GM12878 (cell line): ENCODE measurements around the gene CD68. TPM values are rescaled to one million over a fixed set of nuclear protein-coding genes. Genes with fewer than 3 reads are reported as not detected.
A peak's percentile ranks its signal among the peaks of the same experiment; 100 is the strongest.

Experiments used
- CBX5 ChIP-seq: sonication (generic); IDR thresholded peaks from 2 replicates; pipeline ENCODE4 v1.6.1; 2016; ENCODE audit warnings: low read depth, moderate library complexity, mild to moderate bottlenecking, inconsistent platforms
- CHD1 ChIP-seq: IDR thresholded peaks from 2 replicates; pipeline ENCODE4 v1.6.1; 2012; ENCODE audit warnings: low read depth, low read length, improper control_type of control experiment
- EED ChIP-seq: sonication (generic); IDR thresholded peaks from 2 replicates; pipeline ENCODE4 v1.6.1; 2016; ENCODE audit warnings: antibody characterized with exemption, low read depth
- ELK1 ChIP-seq: IDR thresholded peaks from 2 replicates; pipeline ENCODE4 v1.6.1; 2012; ENCODE audit warnings: low read depth, low read length, improper control_type of control experiment
- EP300 ChIP-seq, 2 experiments: fragments of 150-350 bp in 1 of 2; IDR thresholded peaks; 2 replicates each; pipeline ENCODE4 v1.6.1; 2011 to 2012; ENCODE audit warnings: low read depth in 2 of 2, low read length in 2 of 2, borderline replicate concordance in 1 of 2, improper control_type of control experiment in 1 of 2, inconsistent platforms in 1 of 2; ENCODE audit not compliant: control insufficient read depth in 1 of 2
- EZH2 ChIP-seq: IDR thresholded peaks from 2 replicates; pipeline ENCODE4 v1.6.1; 2012; ENCODE audit warnings: low read depth, mild to moderate bottlenecking, control low read depth, inconsistent platforms, low read length, borderline replicate concordance; ENCODE audit not compliant: control insufficient read depth
- FOXK2 ChIP-seq: fragments of 450-650 bp; IDR thresholded peaks from 2 replicates; pipeline ENCODE4 v1.6.1; 2017; ENCODE audit warnings: mild to moderate bottlenecking, moderate library complexity
- FOXM1 ChIP-seq: IDR thresholded peaks from 2 replicates; pipeline ENCODE4 v1.6.1; 2012; ENCODE audit warnings: low read depth, mild to moderate bottlenecking, inconsistent platforms, low read length, moderate library complexity
- HDAC2 ChIP-seq: fragments of 200-600 bp; sonication (generic); IDR thresholded peaks from 2 replicates; pipeline ENCODE4 v1.6.1; 2017
- KAT2A ChIP-seq: conservative IDR thresholded peaks from 2 replicates; pipeline ENCODE4 v1.6.1; 2011; ENCODE audit warnings: low read depth, low read length; ENCODE audit not compliant: control insufficient read depth
- MTA2 ChIP-seq: fragments of 450-650 bp; IDR thresholded peaks from 2 replicates; pipeline ENCODE4 v1.6.1; 2016; ENCODE audit warnings: low read depth, mild to moderate bottlenecking, moderate library complexity
- POLR2AphosphoS2 ChIP-seq: IDR thresholded peaks from 2 replicates; pipeline ENCODE4 v1.6.1; 2011; ENCODE audit warnings: low read depth, mild to moderate bottlenecking, low read length, improper control_type of control experiment, moderate library complexity
- POU2F2 ChIP-seq: IDR thresholded peaks from 3 replicates; pipeline ENCODE4 v1.6.1; 2011; ENCODE audit warnings: low read depth, mild to moderate bottlenecking, low read length, borderline replicate concordance
- SP1 ChIP-seq: IDR thresholded peaks from one replicate; pipeline ENCODE4 v1.6.1; 2011; ENCODE audit warnings: low read depth, low read length
- SPI1 ChIP-seq: IDR thresholded peaks from 2 replicates; pipeline ENCODE4 v1.6.1; 2011; ENCODE audit warnings: low read depth, mild to moderate bottlenecking, low read length, moderate library complexity, borderline replicate concordance; ENCODE audit not compliant: insufficient read depth
- SRF ChIP-seq, 2 experiments: IDR thresholded peaks; 2 replicates each; pipeline ENCODE4 v1.6.1; 2011; ENCODE audit warnings: low read depth in 2 of 2, low read length in 2 of 2, mild to moderate bottlenecking in 1 of 2, moderate library complexity in 1 of 2
- SUZ12 ChIP-seq: fragments of 200-600 bp; sonication (generic); IDR thresholded peaks from one replicate; pipeline ENCODE4 v1.6.1; 2018; ENCODE audit warnings: antibody characterized with exemption, mild to moderate bottlenecking; ENCODE audit not compliant: unreplicated experiment
- TBL1XR1 ChIP-seq: IDR thresholded peaks from 2 replicates; pipeline ENCODE4 v1.6.1; 2012; ENCODE audit warnings: low read depth, low read length, improper control_type of control experiment
- TCF7 ChIP-seq: IDR thresholded peaks from 2 replicates; pipeline ENCODE4 v1.6.1; 2014; ENCODE audit warnings: antibody characterized with exemption, borderline replicate concordance
- polyA plus RNA-seq, 11 experiments: library from polyadenylated mRNA; depleted of rRNA in 4 of 11; unstranded in 6 of 11; stranded (reverse) in 5 of 11; fragments of >200 nt; fragmentation: Nextera tagmentation in 4 of 11; fragmentation: Illumina TruSeq in 1 of 11; extraction: Ambion mirVana in 4 of 11; extraction: Trizol in 1 of 11; gene quantifications; 1 replicate in 1 of 11; 2 replicates in 10 of 11; pipeline versions ENCODE4 v1.2.1 to v1.2.3, GENCODE V29; 2011 to 2016; ENCODE audit warnings: inconsistent platforms in 2 of 11, missing spikeins in 2 of 11, low read depth in 1 of 11
- total RNA-seq, 4 experiments: library from RNA; depleted of rRNA in 3 of 4; stranded (reverse); fragments of >200 nt in 3 of 4; fragmentation: Illumina TruSeq in 1 of 4; extraction: Trizol in 1 of 4; gene quantifications; 2 replicates each; pipeline versions ENCODE4 v1.2.1 to v1.2.3, GENCODE V29; 2013 to 2021
- TF ChIP-seq, protein P1 (sequence below): fragments of 450-650 bp; conservative IDR thresholded peaks from 2 replicates; pipeline ENCODE4 v1.6.1; 2017; ENCODE audit warnings: mild to moderate bottlenecking, moderate library complexity
- TF ChIP-seq, protein P2 (sequence below): fragments of 450-650 bp; IDR thresholded peaks from 2 replicates; pipeline ENCODE4 v1.6.1; 2017; ENCODE audit warnings: mild to moderate bottlenecking

Gene CD68
- total and polyA plus RNA-seq, 10 of the 15 experiments (the other 5 are each of a cell fraction or from before 2014, with no cell fraction given): 2.6 to 6.9 (median 3.8) TPM

GRCh38 chr17:7627250-7628121 lies 48.0 kb downstream of the CD68 start, which contains the start of gene SAT2 (continued):
- TF ChIP-seq ELK1 (no peak), POLR2AphosphoS2 (no peak), EZH2 (no peak), SP1 (peak; percentile 63), FOXK2 (no peak), SPI1 (no peak), HDAC2 (no peak), EP300 (IDR thresholded peaks at IDR 0.05; ENCODE audit: borderline replicate concordance in 1 of 2, control insufficient read depth in 1 of 2, low read depth in 2 of 2, low read length in 2 of 2) (no peak), POU2F2 (no peak), MTA2 (peak; percentile 57; the same call in 1 of the 2 replicates), TBL1XR1 (no peak), CHD1 (no peak), KAT2A (no peak), EED (0 out of 2 replicates have a peak, but pooled peaks have one; percentile 22), SUZ12 (no peak), CBX5 (no peak), FOXM1 (no peak), TCF7 (no peak), SRF (IDR thresholded peaks at IDR 0.05; ENCODE audit: low read depth in 2 of 2, low read length in 2 of 2) (no peak)
- TF ChIP-seq, protein P1, sequence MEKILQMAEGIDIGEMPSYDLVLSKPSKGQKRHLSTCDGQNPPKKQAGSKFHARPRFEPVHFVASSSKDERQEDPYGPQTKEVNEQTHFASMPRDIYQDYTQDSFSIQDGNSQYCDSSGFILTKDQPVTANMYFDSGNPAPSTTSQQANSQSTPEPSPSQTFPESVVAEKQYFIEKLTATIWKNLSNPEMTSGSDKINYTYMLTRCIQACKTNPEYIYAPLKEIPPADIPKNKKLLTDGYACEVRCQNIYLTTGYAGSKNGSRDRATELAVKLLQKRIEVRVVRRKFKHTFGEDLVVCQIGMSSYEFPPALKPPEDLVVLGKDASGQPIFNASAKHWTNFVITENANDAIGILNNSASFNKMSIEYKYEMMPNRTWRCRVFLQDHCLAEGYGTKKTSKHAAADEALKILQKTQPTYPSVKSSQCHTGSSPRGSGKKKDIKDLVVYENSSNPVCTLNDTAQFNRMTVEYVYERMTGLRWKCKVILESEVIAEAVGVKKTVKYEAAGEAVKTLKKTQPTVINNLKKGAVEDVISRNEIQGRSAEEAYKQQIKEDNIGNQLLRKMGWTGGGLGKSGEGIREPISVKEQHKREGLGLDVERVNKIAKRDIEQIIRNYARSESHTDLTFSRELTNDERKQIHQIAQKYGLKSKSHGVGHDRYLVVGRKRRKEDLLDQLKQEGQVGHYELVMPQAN: no peak
- TF ChIP-seq, protein P2, sequence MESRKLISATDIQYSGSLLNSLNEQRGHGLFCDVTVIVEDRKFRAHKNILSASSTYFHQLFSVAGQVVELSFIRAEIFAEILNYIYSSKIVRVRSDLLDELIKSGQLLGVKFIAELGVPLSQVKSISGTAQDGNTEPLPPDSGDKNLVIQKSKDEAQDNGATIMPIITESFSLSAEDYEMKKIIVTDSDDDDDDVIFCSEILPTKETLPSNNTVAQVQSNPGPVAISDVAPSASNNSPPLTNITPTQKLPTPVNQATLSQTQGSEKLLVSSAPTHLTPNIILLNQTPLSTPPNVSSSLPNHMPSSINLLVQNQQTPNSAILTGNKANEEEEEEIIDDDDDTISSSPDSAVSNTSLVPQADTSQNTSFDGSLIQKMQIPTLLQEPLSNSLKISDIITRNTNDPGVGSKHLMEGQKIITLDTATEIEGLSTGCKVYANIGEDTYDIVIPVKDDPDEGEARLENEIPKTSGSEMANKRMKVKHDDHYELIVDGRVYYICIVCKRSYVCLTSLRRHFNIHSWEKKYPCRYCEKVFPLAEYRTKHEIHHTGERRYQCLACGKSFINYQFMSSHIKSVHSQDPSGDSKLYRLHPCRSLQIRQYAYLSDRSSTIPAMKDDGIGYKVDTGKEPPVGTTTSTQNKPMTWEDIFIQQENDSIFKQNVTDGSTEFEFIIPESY: no peak
